Activated CD4-positive, alpha-beta T cell treated with anti-CD3 and anti-CD28 coated beads, Interleukin-2, amount 10 ng/mL, durations not matched to agents 7 days and 5 days (primary cell): ENCODE measurements around the gene NFYB. TPM values are rescaled to one million over a fixed set of nuclear protein-coding genes. Genes with fewer than 3 reads are reported as not detected.

Experiments
- CTCF ChIA-PET: fragments of 350-600 bp; sonication (Branson Sonifier 250); formaldehyde crosslinking; loops from one replicate; lab custom pipeline; 2021; ENCODE audit warnings: antibody characterized with exemption; lab: Charles Lee
- POLR2A ChIA-PET: fragments of 350-600 bp; sonication (Branson Sonifier 250); formaldehyde crosslinking; loops from one replicate; lab custom pipeline; 2021; ENCODE audit warnings: antibody characterized with exemption; lab: Charles Lee
- DNase-seq: peaks from one replicate; pipeline ENCODE4 v3.0.0-alpha.2; 2020
- H3K27ac Mint-ChIP-seq: one replicate; pipeline ENCODE4 v1.8.0; 2021; ENCODE audit warnings: mild to moderate bottlenecking, moderate library complexity, mixed read lengths
- H3K27me3 Mint-ChIP-seq: one replicate; pipeline ENCODE4 v1.8.0; 2021; ENCODE audit warnings: mixed read lengths
- H3K36me3 Mint-ChIP-seq: one replicate; pipeline ENCODE4 v1.8.0; 2021; ENCODE audit warnings: low read depth, mixed read lengths
- H3K4me1 Mint-ChIP-seq: one replicate; pipeline ENCODE4 v1.8.0; 2021; ENCODE audit warnings: mixed read lengths
- H3K4me3 Mint-ChIP-seq: one replicate; pipeline ENCODE4 v1.8.0; 2021; ENCODE audit warnings: mild to moderate bottlenecking, moderate library complexity, mixed read lengths
- H3K9me3 Mint-ChIP-seq: one replicate; pipeline ENCODE4 v1.8.0; 2021; ENCODE audit warnings: mixed read lengths
- total RNA-seq, 2 experiments: library from RNA; stranded (reverse); gene quantifications; one replicate each; pipeline ENCODE4 v1.2.3, GENCODE V29; 2021

The NFYB gene
- total RNA-seq, 2 experiments from 2014 or later: 26.8 to 30.2 TPM

GRCh38 chr12:104150416-104150815 is 12.4 kb upstream of the NFYB start:
- H3K4me1 Mint-ChIP-seq: peaks cover 10% of the 10 kb centered on the region
- H3K27ac Mint-ChIP-seq: no peak overlapping the region
- no peak overlapping the region for H3K4me3 Mint-ChIP-seq
- H3K9me3 Mint-ChIP-seq: peaks cover 2% of the 10 kb centered on the region
- peaks cover 22% of the 10 kb centered on the region for H3K27me3 Mint-ChIP-seq
- DNase-seq: no peak
- H3K36me3 Mint-ChIP-seq: no peaks in the 10 kb centered on the region
- POLR2A ChIA-PET: interaction anchor here (0.5 kb wide), 1 partner anchor 12 kb away, joined by 3 read pairs; the partner anchor contains the start of gene NFYB
- CTCF ChIA-PET: interaction anchor here (0.8 kb wide), 1 partner anchor 10 kb away, joined by 3 read pairs; no protein-coding TSS in a partner anchor

- CTCF ChIA-PET: interaction anchor here (0.7 to 0.9 kb wide), 3 partner anchors 39 to 764 kb away, joined by 3 read pairs; no protein-coding TSS in a partner anchor
- peaks cover 2% of the 10 kb centered on the region for H3K9me3 Mint-ChIP-seq
Observed at GRCh38 chr12:104147346-104147745, 9.3 kb upstream of the NFYB start.

DNA sequence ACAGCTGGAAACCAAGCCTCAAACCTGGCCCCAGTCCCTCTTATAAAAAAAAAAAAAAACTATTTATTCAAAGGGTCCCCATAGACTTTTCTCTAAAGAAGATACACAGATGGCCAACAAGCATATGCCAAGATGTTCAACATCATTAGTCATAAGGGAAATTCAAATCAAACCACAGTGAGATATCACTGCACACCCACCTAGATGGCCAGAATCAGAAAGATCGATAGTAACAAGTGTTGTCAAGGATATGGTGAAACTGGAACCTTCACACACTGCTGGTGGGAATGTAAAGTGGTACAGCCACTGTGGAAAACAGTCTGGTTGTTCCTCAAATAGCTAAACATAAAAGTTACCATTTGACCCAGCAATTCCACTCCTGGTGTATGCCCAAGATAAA is 5.9 kb upstream of the NFYB start:
- Mint-ChIP-seq H3K4me3 (no peak overlapping the region), H3K9me3 (peaks cover 2% of the 10 kb centered on the region), H3K27me3 (peaks cover 40% of the 10 kb centered on the region), H3K36me3 (no peaks in the 10 kb centered on the region), H3K27ac (no peak overlapping the region), H3K4me1 (peaks cover 2% of the 10 kb centered on the region)
- ChIA-PET CTCF (no interaction called here), POLR2A (interaction anchor here (0.7 kb wide), 1 partner anchor 200 kb away, joined by 3 read pairs; no protein-coding TSS in a partner anchor)
- DNase-seq: no peak

More at GRCh38 chr12:104147346-104147745, 9.3 kb upstream of the NFYB start:
- no peak for DNase-seq
- Mint-ChIP-seq H3K36me3 (no peaks in the 10 kb centered on the region), H3K4me3 (no peak overlapping the region), H3K27ac (no peak overlapping the region), H3K27me3 (peaks cover 44% of the 10 kb centered on the region), H3K4me1 (no peaks in the 10 kb centered on the region)
- POLR2A ChIA-PET: no interaction called here

GRCh38 chr12:104143002-104143401 is 5.0 kb upstream of the NFYB start:
- H3K9me3 Mint-ChIP-seq: peaks cover 2% of the 10 kb centered on the region
- CTCF ChIA-PET: no interaction called here
- no peaks in the 10 kb centered on the region for H3K36me3 Mint-ChIP-seq
- peaks cover 5% of the 10 kb centered on the region for H3K4me1 Mint-ChIP-seq
- peaks cover 33% of the 10 kb centered on the region for H3K27me3 Mint-ChIP-seq
- H3K4me3 Mint-ChIP-seq: no peak overlapping the region
- no peak for DNase-seq
- POLR2A ChIA-PET: no interaction called here
- H3K27ac Mint-ChIP-seq: no peak overlapping the region

DNA sequence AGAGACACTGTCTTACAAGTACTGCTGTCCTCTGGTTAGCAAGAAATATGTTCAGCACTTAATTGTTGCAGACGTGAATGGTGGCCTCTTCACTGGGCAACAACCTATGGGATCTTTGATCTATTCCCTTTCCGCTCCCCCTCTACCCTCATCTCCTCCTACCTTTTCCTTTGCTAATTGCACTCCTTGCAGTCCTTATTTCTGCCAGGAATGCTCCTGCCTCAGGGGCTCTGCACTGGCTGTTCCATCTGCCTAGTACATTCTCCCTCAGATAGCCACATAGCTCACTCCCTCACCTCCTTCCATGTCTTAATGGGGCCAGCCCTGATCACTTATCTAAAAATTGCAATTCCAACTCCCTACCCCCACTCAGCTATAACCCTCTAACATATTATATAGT is 4.5 kb upstream of the NFYB start:
- H3K4me3 Mint-ChIP-seq: no peak overlapping the region
- H3K9me3 Mint-ChIP-seq: peaks cover 2% of the 10 kb centered on the region
- ChIA-PET POLR2A (no interaction called here), CTCF (no interaction called here)
- DNase-seq: no peak
- peaks cover 33% of the 10 kb centered on the region for H3K27me3 Mint-ChIP-seq
- peaks cover 5% of the 10 kb centered on the region for H3K4me1 Mint-ChIP-seq
- no peak overlapping the region for H3K27ac Mint-ChIP-seq
- H3K36me3 Mint-ChIP-seq: no peaks in the 10 kb centered on the region

DNA sequence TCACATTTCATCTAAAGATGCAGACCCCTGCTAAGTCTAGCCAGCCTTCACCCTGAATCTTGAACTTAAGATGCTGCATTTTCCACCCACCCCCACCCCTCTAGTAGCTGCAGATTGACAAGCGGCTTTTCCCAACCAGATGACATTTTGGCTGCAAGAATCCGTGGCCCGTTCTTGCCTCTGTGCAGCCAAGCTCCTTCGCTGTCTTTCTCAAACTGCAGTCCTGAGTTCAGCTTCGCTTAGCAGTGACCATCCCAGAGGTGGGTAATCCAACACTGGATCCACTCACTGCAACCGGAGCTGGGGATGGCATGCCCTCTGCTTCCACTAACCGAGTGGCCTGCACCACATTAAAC is 765 bp upstream of the NFYB start:
- Mint-ChIP-seq H3K4me3 (peak overlapping the region; percentile 43), H3K27me3 (peaks cover 21% of the 10 kb centered on the region), H3K27ac (no peak overlapping the region), H3K9me3 (no peaks in the 10 kb centered on the region), H3K4me1 (peaks cover 14% of the 10 kb centered on the region), H3K36me3 (no peaks in the 10 kb centered on the region)
- ChIA-PET POLR2A (interaction anchor here (0.9 to 1.7 kb wide), 2 partner anchors 74 to 916 kb away, joined by 3 to 4 read pairs; partner anchors contain the start of gene HCFC2), CTCF (interaction anchor here (0.6 to 1.4 kb wide), 3 partner anchors 11 to 506 kb away, joined by 3 to 5 read pairs (median 3); no protein-coding TSS in a partner anchor)
- DNase-seq: no peak

DNA sequence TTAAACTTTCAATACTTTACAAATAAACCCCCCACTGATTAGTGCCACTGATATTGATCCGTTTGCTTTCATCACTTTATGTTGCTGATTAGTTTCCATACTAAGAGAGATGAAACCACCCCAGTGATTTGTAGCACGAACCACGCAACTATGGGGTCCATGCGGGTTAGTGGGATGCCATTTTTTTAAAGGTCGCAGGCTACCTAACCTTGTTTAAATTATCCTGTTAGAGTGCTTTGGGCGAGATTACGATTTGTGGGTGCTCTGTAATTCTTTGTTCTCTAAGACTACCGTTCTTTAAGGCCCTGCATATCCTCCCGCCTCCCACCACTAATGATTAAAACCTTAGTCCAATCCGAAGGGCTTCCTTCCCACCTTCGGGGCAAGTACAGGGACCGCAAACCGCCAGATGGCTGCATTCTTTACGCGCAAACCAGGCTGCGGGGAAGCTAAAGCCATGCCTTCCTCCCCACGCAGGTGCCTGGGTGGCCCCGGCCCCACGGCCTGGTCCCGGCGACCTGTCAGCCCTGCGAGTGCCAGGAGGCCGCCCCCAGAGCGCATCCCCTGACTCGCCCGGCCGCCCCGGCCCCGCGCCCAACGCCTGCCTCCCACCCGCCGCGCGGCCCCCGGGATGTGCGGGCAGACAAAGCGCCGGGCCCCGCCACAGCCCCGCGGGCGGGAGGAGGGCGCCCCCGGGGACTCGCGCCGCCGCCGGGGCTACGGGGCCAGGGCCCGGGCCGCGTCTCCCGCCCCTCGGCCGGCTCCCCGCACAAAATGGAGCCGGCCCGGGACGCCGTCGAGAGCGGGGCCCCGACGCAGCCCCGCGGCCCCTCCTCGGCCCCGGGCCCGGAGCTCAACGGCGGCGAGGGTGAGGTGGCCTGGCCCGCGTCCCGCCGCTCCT is 759 bp downstream of the NFYB start:
- peaks cover 18% of the 10 kb centered on the region for H3K4me1 Mint-ChIP-seq
- no peaks in the 10 kb centered on the region for H3K9me3 Mint-ChIP-seq
- H3K27ac Mint-ChIP-seq: peak overlapping the region; percentile 95
- DNase-seq: peak; percentile 57
- peaks cover 7% of the 10 kb centered on the region for H3K36me3 Mint-ChIP-seq
- POLR2A ChIA-PET: interaction anchor here (0.6 to 1.7 kb wide), 3 partner anchors 73 to 172 kb away, joined by 3 to 6 read pairs (median 4); partner anchors contain the start of genes HCFC2 and TDG
- H3K4me3 Mint-ChIP-seq: peak overlapping the region; percentile 87
- CTCF ChIA-PET: interaction anchor here (1.3 to 1.4 kb wide), 2 partner anchors 10 to 37 kb away, joined by 4 to 5 read pairs; no protein-coding TSS in a partner anchor
- H3K27me3 Mint-ChIP-seq: peaks cover 7% of the 10 kb centered on the region

DNA sequence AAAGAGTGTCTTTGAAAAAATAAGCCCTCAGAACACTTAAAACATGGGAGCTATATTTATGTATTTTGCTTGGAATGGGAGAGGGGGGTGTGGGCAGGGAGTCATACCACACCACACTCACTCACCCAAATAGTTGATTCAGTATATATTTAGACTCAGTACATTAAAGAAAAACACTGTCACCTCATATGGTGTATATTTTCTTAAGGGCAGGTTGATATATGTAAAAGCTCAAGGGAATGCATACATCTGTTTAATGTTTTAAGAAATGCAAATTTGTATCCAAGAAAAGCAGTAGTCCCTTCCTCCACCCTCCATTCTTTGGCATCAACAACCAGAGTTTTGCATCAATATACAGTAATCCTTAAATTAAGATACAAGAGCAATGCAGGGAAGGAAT is 1.4 kb downstream of the NFYB start:
- Mint-ChIP-seq H3K9me3 (no peaks in the 10 kb centered on the region), H3K27me3 (peaks cover under 1% of the 10 kb centered on the region), H3K36me3 (peaks cover 9% of the 10 kb centered on the region), H3K4me1 (peaks cover 22% of the 10 kb centered on the region), H3K27ac (peak overlapping the region; percentile 95), H3K4me3 (peak overlapping the region; percentile 87)
- no peak for DNase-seq
- CTCF ChIA-PET: no interaction called here
- POLR2A ChIA-PET: interaction anchor here (0.6 kb wide), 1 partner anchor 108 kb away, joined by 3 read pairs; no protein-coding TSS in a partner anchor

DNA sequence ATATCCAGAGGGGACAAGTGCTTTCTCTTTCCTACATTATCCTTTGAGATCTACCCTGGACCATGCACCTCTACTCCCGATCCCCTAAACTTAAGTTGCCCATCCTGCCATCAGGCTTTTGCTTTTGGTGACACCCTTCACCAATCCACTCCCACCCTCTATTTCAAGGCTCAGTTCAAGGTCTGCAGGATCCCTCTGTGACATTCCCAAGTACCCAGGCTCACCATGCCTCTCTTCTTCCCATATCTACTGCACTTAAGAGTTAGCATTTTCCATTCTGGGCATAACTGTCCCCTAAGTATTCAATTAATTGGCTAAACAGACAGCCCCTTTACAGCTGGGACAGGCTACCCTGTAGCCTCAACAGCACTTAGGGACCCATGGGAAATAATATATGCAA is 3.1 kb downstream of the NFYB start:
- Mint-ChIP-seq H3K4me1 (peaks cover 25% of the 10 kb centered on the region), H3K27me3 (no peaks in the 10 kb centered on the region), H3K36me3 (peaks cover 14% of the 10 kb centered on the region), H3K9me3 (no peaks in the 10 kb centered on the region), H3K4me3 (no peak overlapping the region), H3K27ac (no peak overlapping the region)
- ChIA-PET CTCF (interaction anchor here (1.7 kb wide), 1 partner anchor 26 kb away, joined by 5 read pairs; no protein-coding TSS in a partner anchor), POLR2A (no interaction called here)
- no peak for DNase-seq

DNA sequence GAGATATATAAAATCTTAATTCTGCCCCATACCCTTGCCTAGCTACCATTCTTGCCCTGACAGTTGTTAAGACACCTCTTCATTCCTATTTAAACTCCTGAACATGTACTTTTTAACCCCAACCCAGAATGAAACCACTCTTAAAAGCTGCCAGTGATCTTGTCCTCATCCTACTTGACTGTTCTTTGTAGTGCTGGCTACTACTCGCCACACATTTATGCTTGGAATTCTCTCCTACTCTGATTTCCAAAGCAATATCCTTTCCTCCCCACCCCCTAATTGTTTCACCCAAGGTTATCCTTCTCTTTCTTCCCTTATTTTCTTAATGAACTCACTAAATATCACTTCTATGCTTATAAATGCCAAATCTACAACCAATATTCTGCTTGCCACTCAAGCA is 4.1 kb downstream of the NFYB start:
- DNase-seq: no peak
- Mint-ChIP-seq H3K4me3 (no peak overlapping the region), H3K9me3 (no peaks in the 10 kb centered on the region), H3K27ac (no peak overlapping the region), H3K4me1 (peaks cover 23% of the 10 kb centered on the region), H3K36me3 (peaks cover 18% of the 10 kb centered on the region), H3K27me3 (no peaks in the 10 kb centered on the region)
- POLR2A ChIA-PET: no interaction called here
- CTCF ChIA-PET: interaction anchor here (1.7 kb wide), 1 partner anchor 25 kb away, joined by 5 read pairs; no protein-coding TSS in a partner anchor

DNA sequence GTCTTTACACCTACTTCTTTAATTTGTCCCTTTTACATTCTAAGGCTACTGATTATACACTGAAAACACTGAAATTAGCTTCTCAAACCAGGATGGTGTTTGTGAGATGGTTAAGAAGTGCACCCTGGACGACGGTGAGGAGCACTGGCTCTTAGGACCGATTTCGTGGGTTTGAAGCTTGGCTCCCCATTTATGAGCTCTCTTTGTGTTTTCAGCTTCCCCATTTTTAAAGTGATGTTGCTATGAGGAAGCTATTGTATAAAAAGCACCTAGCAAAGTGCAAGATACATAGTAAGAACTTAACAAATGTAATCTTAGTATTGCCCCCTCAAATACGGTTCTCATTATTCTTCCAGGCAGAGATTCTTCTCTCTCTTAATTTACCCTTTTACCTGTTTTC is 4.7 kb downstream of the NFYB start:
- no peak for DNase-seq
- ChIA-PET POLR2A (no interaction called here), CTCF (interaction anchor here (1.7 kb wide), 1 partner anchor 24 kb away, joined by 5 read pairs; no protein-coding TSS in a partner anchor)
- Mint-ChIP-seq H3K4me3 (no peak overlapping the region), H3K9me3 (no peaks in the 10 kb centered on the region), H3K4me1 (peaks cover 20% of the 10 kb centered on the region), H3K36me3 (peaks cover 20% of the 10 kb centered on the region), H3K27ac (no peak overlapping the region), H3K27me3 (no peaks in the 10 kb centered on the region)

- H3K4me3 Mint-ChIP-seq: no peak overlapping the region
- ChIA-PET CTCF (no interaction called here), POLR2A (no interaction called here)
- H3K27me3 Mint-ChIP-seq: no peaks in the 10 kb centered on the region
- DNase-seq: no peak
- H3K36me3 Mint-ChIP-seq: peaks cover 22% of the 10 kb centered on the region
- no peaks in the 10 kb centered on the region for H3K9me3 Mint-ChIP-seq
- peaks cover 20% of the 10 kb centered on the region for H3K4me1 Mint-ChIP-seq
- H3K27ac Mint-ChIP-seq: no peak overlapping the region
Observed at GRCh38 chr12:104132351-104132956, 5.6 kb downstream of the NFYB start.
